ENCODE data around the gene OMP. TPM values are rescaled to one million over a fixed set of nuclear protein-coding genes. Genes with fewer than 3 reads are reported as not detected.

OMP gene
- total RNA-seq, 2 experiments from 2014 or later: not detected

DNA sequence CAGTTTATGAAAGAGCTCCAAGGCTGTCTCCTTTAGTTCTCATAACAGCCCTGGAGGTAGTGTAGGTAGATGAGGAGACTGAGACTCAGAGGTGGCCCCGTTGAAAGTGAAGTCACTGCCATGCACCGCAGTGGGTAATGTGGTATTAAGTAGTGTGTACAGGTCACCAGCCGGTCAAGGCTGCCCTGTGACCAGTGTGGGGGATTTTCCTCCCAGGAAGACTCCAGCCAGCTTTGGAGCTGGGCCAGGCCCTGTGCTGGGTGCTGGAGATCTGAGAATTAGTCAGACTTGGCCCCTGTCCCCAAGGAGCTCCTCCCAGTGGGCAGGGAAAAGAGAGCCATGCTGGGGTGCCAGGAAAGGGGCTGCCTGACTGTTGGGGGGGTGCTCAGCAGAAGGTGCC, 5.3 kb downstream of the OMP start:
- no peak overlapping the region for H3K27ac Mint-ChIP-seq
- no peaks in the 10 kb centered on the region for H3K27me3 Mint-ChIP-seq
- DNase-seq (no peak), ATAC-seq (no peak)
- no peaks in the 10 kb centered on the region for H3K4me1 Mint-ChIP-seq (ENCODE audit: low read depth)
- no peak overlapping the region for H3K4me3 Mint-ChIP-seq
- TF ChIP-seq, protein P1, sequence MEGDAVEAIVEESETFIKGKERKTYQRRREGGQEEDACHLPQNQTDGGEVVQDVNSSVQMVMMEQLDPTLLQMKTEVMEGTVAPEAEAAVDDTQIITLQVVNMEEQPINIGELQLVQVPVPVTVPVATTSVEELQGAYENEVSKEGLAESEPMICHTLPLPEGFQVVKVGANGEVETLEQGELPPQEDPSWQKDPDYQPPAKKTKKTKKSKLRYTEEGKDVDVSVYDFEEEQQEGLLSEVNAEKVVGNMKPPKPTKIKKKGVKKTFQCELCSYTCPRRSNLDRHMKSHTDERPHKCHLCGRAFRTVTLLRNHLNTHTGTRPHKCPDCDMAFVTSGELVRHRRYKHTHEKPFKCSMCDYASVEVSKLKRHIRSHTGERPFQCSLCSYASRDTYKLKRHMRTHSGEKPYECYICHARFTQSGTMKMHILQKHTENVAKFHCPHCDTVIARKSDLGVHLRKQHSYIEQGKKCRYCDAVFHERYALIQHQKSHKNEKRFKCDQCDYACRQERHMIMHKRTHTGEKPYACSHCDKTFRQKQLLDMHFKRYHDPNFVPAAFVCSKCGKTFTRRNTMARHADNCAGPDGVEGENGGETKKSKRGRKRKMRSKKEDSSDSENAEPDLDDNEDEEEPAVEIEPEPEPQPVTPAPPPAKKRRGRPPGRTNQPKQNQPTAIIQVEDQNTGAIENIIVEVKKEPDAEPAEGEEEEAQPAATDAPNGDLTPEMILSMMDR (IDR thresholded peaks at IDR 0.05): no peak
- no peaks in the 10 kb centered on the region for H3K9me3 Mint-ChIP-seq
- CTCF ChIA-PET: interaction anchor here (1.0 to 1.4 kb wide), 3 partner anchors 9 to 61 kb away, joined by 4 read pairs; partner anchors contain the start of gene MYO7A
- intact Hi-C loops (cut with micrococcal nuclease): no loop called here
- POLR2A ChIA-PET: no interaction called here
- no peaks in the 10 kb centered on the region for H3K36me3 Mint-ChIP-seq (ENCODE audit: low read depth)

DNA sequence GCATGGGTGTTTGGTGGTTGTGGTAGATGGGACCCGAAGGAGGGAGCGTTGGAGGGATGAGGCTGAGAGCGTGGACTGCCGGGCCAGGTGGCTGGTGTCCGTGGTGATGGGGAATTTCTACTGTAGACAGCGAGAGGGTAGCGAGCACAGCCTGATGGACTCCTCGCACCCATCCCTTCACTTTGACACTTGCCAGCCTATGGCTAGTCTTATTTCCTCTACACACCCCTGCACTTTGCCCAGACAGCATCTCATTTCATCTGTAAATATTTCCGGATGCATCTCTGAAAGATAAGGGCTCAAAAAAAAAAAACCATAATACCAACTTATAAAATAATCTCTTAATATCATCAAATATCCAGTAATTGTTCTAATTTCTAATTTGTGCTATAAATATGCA, 5.8 kb downstream of the OMP start:
- Mint-ChIP-seq H3K27me3 (no peaks in the 10 kb centered on the region), H3K4me3 (no peak overlapping the region), H3K27ac (no peak overlapping the region), H3K36me3 (ENCODE audit: low read depth) (no peaks in the 10 kb centered on the region), H3K4me1 (ENCODE audit: low read depth) (no peaks in the 10 kb centered on the region), H3K9me3 (no peaks in the 10 kb centered on the region)
- TF ChIP-seq, protein P1 (IDR thresholded peaks at IDR 0.05): no peak
- intact Hi-C loops (cut with micrococcal nuclease): no loop called here
- DNase-seq: no peak
- CTCF ChIA-PET: interaction anchor here (1.4 kb wide), 1 partner anchor 61 kb away, joined by 4 read pairs; no protein-coding TSS in a partner anchor
- POLR2A ChIA-PET: no interaction called here
- no peak for ATAC-seq

DNA sequence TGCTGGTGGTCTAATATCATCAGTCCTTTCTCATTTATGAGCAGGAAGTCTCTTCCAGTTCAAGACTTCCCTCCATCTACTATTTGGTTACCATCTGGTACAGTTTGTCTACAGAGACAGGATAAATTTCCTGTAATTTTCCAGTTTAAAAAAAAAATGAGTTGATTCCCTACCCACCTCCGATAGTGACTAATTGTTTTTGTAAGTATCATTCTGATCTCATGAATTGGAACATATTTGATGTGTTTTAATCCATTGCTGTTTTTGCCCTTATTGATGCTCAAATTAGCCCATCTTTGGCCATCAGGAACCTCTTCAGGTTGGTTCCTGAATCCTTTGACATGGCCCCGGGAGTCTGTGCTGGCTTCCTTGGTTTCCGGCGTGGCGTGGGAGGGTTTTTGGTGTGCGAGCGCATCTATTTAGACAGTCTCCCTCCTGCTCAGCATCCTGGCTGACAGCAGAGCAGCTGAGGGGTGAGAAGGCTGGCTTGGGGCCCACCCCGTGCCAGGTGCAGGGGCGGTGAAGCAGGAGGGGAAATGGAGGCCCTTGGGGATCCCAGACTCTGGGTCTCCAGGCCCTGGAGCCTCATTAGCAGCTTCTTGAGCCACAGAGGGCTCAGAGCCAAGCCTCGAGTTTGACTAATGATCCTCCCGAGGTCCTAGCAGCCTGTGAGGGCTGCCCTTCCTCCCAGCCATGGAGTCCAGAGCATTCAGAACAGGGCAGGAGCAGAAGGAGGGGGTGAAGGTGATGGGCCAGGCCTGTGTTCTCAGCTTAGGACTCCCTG, 6.8 kb downstream of the OMP start:
- intact Hi-C loops (cut with micrococcal nuclease): no loop called here
- H3K27ac Mint-ChIP-seq: no peak overlapping the region
- POLR2A ChIA-PET: no interaction called here
- H3K36me3 Mint-ChIP-seq (ENCODE audit: low read depth): no peaks in the 10 kb centered on the region
- no peaks in the 10 kb centered on the region for H3K9me3 Mint-ChIP-seq
- no peaks in the 10 kb centered on the region for H3K4me1 Mint-ChIP-seq (ENCODE audit: low read depth)
- H3K27me3 Mint-ChIP-seq: no peaks in the 10 kb centered on the region
- ATAC-seq: no peak
- H3K4me3 Mint-ChIP-seq: no peak overlapping the region
- TF ChIP-seq, protein P1 (IDR thresholded peaks at IDR 0.05): no peak
- CTCF ChIA-PET: no interaction called here
- no peak for DNase-seq

DNA sequence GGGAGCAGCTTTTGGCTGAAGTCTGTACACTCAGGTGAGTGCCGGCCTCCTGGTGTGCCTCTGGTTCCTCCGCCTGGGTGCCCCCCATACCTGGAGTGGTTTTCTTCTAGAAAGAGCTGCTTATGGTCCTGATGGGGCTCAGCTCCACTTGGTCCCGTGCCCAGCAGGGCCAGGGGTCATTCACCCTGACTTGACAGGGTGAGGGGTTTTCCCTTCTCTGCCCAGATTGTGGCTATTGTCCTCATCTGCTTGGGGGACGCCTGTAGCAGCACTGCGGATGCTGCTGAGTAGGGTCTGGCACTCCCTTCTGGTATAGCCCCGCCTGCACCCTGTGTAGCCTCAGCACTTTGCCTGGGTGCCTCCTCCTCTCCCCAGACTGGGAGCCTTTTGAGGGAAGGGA, 8.2 kb downstream of the OMP start:
- Mint-ChIP-seq H3K4me1 (ENCODE audit: low read depth) (no peaks in the 10 kb centered on the region), H3K27me3 (no peaks in the 10 kb centered on the region), H3K36me3 (ENCODE audit: low read depth) (no peaks in the 10 kb centered on the region), H3K4me3 (no peak overlapping the region), H3K27ac (no peak overlapping the region), H3K9me3 (no peaks in the 10 kb centered on the region)
- CTCF ChIA-PET: interaction anchor here (1.1 to 4.8 kb wide), 3 partner anchors 9 to 19 kb away, joined by 3 to 18 read pairs (median 6); partner anchors contain the start of gene MYO7A
- TF ChIP-seq, protein P1 (IDR thresholded peaks at IDR 0.05): no peak
- DNase-seq: no peak
- POLR2A ChIA-PET: no interaction called here
- no peak for ATAC-seq
- intact Hi-C loops (cut with micrococcal nuclease): no loop called here

DNA sequence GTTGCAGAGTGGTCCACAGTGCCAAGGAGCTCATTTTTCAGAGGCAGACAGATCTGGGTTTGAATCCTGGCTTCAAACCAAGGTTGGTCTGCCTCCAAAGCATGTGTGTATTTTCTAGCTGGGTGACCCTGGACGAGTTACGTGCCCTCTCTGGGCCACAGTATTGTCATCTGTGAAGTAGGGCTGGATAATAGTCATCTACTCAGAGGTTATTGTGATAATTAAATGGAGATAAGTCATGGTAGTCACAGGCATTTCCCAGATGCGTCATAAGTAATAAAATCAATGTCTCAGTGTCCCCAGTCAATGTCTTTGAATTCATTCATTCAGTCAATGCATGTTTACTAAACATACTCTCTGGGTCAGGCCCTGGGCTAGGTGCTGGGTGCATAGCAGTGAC, 8.6 kb downstream of the OMP start:
- POLR2A ChIA-PET: no interaction called here
- CTCF ChIA-PET: interaction anchor here (1.1 to 4.8 kb wide), 3 partner anchors 10 to 19 kb away, joined by 3 to 18 read pairs (median 6); partner anchors contain the start of gene MYO7A
- H3K4me1 Mint-ChIP-seq (ENCODE audit: low read depth): no peaks in the 10 kb centered on the region
- no peaks in the 10 kb centered on the region for H3K36me3 Mint-ChIP-seq (ENCODE audit: low read depth)
- DNase-seq: no peak
- no peaks in the 10 kb centered on the region for H3K27me3 Mint-ChIP-seq
- no peaks in the 10 kb centered on the region for H3K9me3 Mint-ChIP-seq
- H3K4me3 Mint-ChIP-seq: no peak overlapping the region
- TF ChIP-seq, protein P1 (IDR thresholded peaks at IDR 0.05): no peak
- ATAC-seq: no peak
- intact Hi-C loops (cut with micrococcal nuclease): no loop called here
- H3K27ac Mint-ChIP-seq: no peak overlapping the region

Data from activated CD8-positive, alpha-beta T cell treated with anti-CD3 and anti-CD28 coated beads for 36 hours (primary cell).